CMK (cell line): Measurements from ENCODE around the gene PLCH1.
"Not testable (repeated sequence)": the region's sequence is repeated elsewhere in the genome, so short reads cannot be mapped to it uniquely, and the experiment has no call there.

Experiments used
- DNase-seq: peaks from one replicate; pipeline ENCODE4 v3.0.0-alpha.2; 2010; ENCODE audit warnings: low read depth

Gene PLCH1

GRCh38 chr3:155417119-155417517, 327.8 kb downstream of the PLCH1 start:
- DNase-seq, result no peak

DNA sequence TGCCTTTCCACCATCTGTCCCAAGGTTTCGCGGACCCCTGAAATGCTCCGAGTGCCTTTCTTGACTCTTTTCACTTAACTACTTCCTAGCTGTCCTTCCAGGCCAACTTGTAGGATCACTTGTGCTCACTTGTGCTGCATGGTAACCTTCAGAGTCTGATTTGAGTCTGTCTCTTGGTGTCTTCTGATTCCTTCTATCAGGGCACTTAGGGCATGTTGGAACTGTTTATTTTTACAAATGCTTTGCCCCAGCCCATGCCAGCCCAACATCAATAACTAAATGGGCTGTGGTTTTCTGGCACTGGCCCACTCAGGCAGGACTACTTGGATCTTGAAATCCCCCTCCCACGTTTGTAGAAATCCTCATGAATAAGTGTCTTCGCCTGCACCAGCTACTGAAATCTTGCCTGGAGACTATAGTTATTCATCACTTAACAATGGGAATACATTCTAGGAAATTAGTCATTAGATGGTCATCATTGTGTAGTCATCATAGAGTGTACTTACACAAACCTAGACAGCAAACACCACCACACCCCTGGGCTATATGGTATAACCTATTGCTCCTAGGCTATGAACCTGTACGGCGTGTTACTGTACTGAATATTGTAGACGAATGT, 328.3 kb downstream of the PLCH1 start:
- no peak for DNase-seq

DNA sequence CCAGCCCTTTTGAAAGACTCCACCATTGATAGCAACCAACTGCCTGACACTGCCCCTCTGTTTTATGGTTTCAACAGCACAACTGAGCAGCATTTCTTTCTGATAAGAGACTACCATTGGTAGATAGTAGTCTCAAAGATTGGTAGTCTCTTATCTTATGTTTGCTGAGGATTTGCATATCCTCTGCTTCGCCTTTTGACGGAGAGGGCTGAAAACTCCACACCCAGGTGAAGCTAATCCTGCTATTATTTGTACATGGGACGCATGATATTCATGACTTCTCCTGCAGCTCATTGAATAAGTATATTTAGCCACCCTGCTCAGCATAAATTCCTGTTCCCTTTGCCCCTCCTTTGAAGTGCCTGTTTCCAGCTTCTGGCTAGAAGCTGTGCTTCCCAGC, 332.0 kb downstream of the PLCH1 start:
- DNase-seq, result no peak

- no peak for DNase-seq
These were observed 333.2 kb downstream of the PLCH1 start for GRCh38 chr3:155411500-155412223.

GRCh38 chr3:155409336-155409735, 335.5 kb downstream of the PLCH1 start:
- no peak for DNase-seq

DNA sequence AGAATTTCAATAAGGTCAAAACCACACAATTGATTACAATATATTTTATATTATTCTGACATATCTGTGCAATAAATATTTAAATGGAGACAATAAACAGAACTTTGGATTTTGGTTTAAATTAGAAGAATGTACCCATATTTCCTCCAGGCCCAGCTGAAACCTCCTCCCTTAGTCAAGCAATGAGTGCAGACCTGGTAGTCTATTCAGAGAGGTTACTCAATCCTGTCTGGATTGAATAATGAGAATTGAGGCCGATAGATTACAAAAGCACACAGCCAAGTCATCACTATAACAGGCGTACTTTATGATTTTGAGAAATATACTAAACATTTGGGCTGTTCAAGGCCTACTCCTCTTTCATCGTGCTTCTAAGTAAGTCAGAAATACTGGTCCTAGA, 336.9 kb downstream of the PLCH1 start:
- no peak for DNase-seq

- DNase-seq, result no peak
These were observed 337.5 kb downstream of the PLCH1 start for GRCh38 chr3:155407331-155407730.

- no peak for DNase-seq
These were observed 340.4 kb downstream of the PLCH1 start for GRCh38 chr3:155404486-155404885.

GRCh38 chr3:155402656-155403055, 342.2 kb downstream of the PLCH1 start:
- DNase-seq, result no peak

DNA sequence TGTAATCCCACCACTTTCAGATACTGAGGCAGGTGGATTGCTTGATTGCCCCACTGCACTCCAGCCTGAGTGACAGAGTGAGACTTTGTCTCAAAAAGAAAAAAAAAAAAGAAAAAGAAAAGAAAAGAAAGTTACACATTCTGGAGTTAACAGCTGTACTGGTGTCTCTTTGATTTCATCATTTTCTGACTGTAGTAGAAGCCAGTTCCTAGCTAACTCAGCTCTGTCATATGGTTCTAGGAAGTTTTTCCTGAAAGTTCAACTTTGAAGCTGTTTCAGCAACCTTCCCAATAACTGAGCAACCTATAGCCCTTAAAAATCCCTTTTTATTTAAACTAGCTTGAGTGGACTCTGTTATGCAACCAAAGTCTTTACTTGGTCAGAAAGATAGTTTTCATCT, 346.8 kb downstream of the PLCH1 start:
- DNase-seq, result no peak

DNA sequence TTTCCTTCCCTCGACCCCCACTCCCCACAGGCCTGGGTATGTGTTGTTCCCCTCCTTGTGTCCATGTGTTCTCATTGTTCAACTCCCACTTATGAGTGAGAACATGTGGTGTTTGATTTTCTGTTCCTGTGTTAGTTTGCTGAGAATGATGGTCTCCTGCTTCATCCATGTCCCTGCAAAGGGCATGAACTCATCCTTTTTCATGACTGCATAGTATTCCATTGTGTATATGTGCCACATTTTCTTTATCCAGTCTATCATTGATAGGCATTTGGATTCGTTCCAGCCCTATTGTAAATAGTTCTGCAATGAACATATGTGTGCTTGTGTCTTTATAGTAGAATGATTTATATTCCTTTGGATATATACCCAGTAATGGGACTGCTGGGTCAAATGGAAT, 350.0 kb downstream of the PLCH1 start:
- not testable (repeated sequence) for DNase-seq

DNA sequence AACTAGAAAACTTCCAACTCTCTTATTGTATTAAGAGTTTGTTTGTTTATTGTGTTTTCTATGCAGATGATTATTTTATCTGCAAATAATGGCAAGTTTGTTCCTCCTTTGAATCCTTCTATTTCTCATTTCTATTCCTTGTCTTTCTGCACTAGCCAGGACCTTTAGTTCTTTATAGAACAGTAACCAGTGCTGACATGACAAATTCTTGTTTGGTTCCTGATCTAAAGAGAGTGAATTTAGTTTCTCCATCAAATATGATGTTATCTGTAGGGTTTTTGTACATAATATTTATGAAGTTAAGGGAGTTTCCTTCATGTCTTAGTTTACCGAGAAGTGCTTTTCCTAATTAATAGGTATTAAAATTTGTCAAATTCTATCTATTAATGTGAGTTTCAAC, 350.6 kb downstream of the PLCH1 start:
- DNase-seq, result no peak

DNA sequence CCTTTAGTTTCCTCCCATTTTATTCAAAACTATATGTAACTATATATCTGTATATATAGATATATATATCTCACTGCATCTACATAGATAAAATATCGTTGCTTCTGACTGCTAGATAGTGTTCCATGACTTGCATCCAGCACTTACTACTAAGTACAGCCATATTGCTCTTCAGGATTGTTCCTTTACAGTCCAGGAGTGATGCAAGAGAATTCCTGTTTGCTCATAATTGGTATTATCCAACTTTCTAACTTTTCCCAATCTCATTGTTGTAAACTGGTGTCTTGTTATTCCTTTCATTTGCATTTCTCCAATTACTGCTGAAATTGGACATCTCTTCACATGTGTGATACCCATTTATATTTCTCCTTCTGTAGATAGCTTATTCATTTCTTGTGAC, 351.6 kb downstream of the PLCH1 start:
- no peak for DNase-seq

DNA sequence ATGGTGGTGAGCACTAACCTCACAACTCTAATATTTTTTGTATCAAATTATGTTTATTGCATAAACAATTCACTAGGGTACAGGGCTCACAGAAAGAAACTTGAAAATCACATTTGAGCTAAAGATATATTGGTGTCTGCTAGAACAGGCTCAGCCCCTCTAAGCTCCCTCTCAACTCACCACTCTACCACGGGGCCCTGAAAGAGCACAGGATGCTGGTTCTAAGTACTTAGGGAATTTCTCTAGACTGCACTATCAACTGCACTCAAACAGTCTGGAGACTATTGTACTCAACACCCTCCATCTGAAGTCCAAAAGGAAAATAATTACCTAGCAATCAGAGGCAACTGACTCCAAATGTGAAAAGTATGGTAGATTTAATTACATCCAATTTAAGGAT, 352.7 kb downstream of the PLCH1 start:
- no peak for DNase-seq

- DNase-seq, result no peak
These were observed 353.3 kb downstream of the PLCH1 start for GRCh38 chr3:155391551-155391958.

GRCh38 chr3:155391104-155391503, 353.8 kb downstream of the PLCH1 start:
- no peak for DNase-seq

- DNase-seq, result no peak
These were observed 354.5 kb downstream of the PLCH1 start for GRCh38 chr3:155390351-155390750.

DNA sequence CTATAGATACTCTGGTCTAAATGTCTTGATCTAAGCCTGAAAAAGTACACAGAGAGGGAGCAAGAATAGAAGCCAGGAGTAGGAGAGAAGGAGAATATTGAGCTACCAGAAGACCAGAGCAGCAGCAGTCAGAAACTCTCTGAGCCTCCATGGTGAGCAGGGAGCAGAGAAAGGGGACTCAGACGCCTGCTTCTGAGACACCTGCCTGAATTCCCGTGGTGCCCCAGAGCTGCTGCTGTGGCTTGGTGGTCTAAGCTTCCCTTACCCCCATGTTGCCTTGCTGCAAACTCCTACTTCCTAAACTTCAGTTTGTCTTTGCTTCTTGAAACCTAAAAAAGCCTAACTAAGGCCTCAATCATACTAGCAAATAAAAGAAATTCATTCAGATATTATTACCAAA, 356.5 kb downstream of the PLCH1 start:
- DNase-seq, result no peak

DNA sequence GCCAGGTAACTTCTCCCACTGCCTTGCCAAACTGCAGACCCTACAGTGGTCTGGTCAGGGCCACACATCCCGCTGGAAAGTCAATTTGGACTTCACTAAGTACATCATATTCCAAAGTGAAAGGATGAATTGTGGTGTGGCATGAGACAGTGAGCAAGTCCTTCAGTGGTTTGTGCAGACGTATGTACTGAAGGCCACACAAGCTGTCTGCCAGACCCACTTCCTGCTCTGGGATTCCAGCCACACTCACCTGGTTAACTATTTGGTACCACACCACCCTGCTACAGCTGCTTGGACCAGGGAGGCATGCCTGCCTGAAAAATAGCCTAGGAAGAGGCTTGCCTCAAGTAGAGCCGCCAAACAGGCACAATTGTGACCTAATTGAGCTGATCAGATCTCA, 357.3 kb downstream of the PLCH1 start:
- no peak for DNase-seq

- no peak for DNase-seq
These were observed 358.0 kb downstream of the PLCH1 start for GRCh38 chr3:155386919-155387318.

GRCh38 chr3:155385896-155386625, 358.8 kb downstream of the PLCH1 start:
- no peak for DNase-seq

GRCh38 chr3:155382396-155383042, 362.4 kb downstream of the PLCH1 start:
- peak; percentile 20 for DNase-seq

- DNase-seq, result no peak
These were observed 367.0 kb downstream of the PLCH1 start for GRCh38 chr3:155377847-155378246.
